HCT116 (cell line): ENCODE measurements around the gene MEP1A. TPM values are rescaled to one million over a fixed set of nuclear protein-coding genes. Genes with fewer than 3 reads are reported as not detected.

ENCODE experiments used
- ATAC-seq: fragments of 200-7000 bp; cut with Tn5 transposase; 2 replicates; pipeline ENCODE4 v1.9.1; 2020; ENCODE audit warnings: mild to moderate bottlenecking, moderate library complexity
- BruUV-seq: library from RNA; stranded (reverse); fragments of 400-500 nt; replicated peaks from 2 replicates; lab custom pipeline; 2021; lab: Mats Ljungman, UMichigan
- CTCF ChIA-PET: fragments of 300-600 bp; sonication (Branson Sonifier 250); formaldehyde crosslinking; loops from one replicate; lab custom pipeline; 2021; ENCODE audit warnings: antibody characterized with exemption; lab: Charles Lee
- POLR2A ChIA-PET: fragments of 300-600, 350-600 bp; sonication (Branson Sonifier 250); formaldehyde crosslinking; loops from one replicate; lab custom pipeline; 2021; ENCODE audit warnings: antibody characterized with exemption; lab: Charles Lee
- RAD21 ChIA-PET, 2 experiments: fragments of 300-600 bp; sonication (Branson Sonifier 250); formaldehyde crosslinking; loops; one replicate each; lab custom pipeline; 2023; ENCODE audit warnings: low total read pairs in 2 of 2; ENCODE audit not compliant: uncharacterized antibody in 2 of 2, unreplicated experiment in 2 of 2, low non-redundant PET in 1 of 2; lab: Charles Lee
- DNase-seq: peaks from one replicate; pipeline ENCODE4 v3.0.0-alpha.2; 2010; ENCODE audit warnings: low read depth, low spot score
- H2AFZ ChIP-seq: fragments of 200-600 bp; shearing (Covaris generic), sonication (generic); 2 replicates; pipeline ENCODE4 v1.6.1; 2017; ENCODE audit warnings: low read depth, mixed run types, mixed read lengths, antibody characterized with exemption, low read length; ENCODE audit not compliant: poor library complexity, severe bottlenecking
- H3K27ac ChIP-seq: 2 replicates; pipeline ENCODE4 v1.5.1; 2012; ENCODE audit warnings: low read depth, low read length
- H3K27me3 ChIP-seq: fragments of 200-600 bp; sonication (generic); 2 replicates; pipeline ENCODE4 v1.6.1; 2016; ENCODE audit warnings: mixed run types, low read length, mixed read lengths; ENCODE audit not compliant: insufficient read depth
- H3K36me3 ChIP-seq, 2 experiments: fragments of 200-500 bp in 1 of 2; fragments of 200-600 bp in 1 of 2; sonication (Bioruptor generic) in 1 of 2; sonication (generic) in 1 of 2; 2 replicates each; pipeline versions ENCODE4 v1.5.1 to v1.6.1; 2014 to 2016; ENCODE audit warnings: low read length in 2 of 2, inconsistent platforms in 1 of 2, mixed read lengths in 1 of 2, mixed run types in 1 of 2; ENCODE audit not compliant: insufficient read depth in 2 of 2, control insufficient read depth in 1 of 2
- H3K4me1 ChIP-seq, 2 experiments: fragments of 200-600 bp in 1 of 2; sonication (generic) in 1 of 2; 2 replicates each; pipeline versions ENCODE4 v1.5.1 to v1.6.1; 2012 to 2017; ENCODE audit warnings: low read length in 2 of 2, inconsistent platforms in 1 of 2, mild to moderate bottlenecking in 1 of 2, mixed read lengths in 1 of 2, mixed run types in 1 of 2, moderate library complexity in 1 of 2; ENCODE audit not compliant: insufficient read depth in 2 of 2, control insufficient read depth in 1 of 2
- H3K4me2 ChIP-seq: fragments of 200-600 bp; sonication (generic); 2 replicates; pipeline ENCODE4 v1.6.1; 2017; ENCODE audit warnings: mixed run types, low read length, mixed read lengths
- H3K4me3 ChIP-seq, 2 experiments: fragments of 200-600 bp in 1 of 2; sonication (generic) in 1 of 2; replicated peaks in 1 of 2; 2 replicates each; pipeline ENCODE4 v1.5.1; 2011 to 2016; ENCODE audit warnings: low read length in 2 of 2, control low read depth in 1 of 2, low read depth in 1 of 2, mild to moderate bottlenecking in 1 of 2, mixed read lengths in 1 of 2, mixed run types in 1 of 2
- H3K79me2 ChIP-seq: fragments of 200-600 bp; sonication (generic); 2 replicates; pipeline ENCODE4 v1.6.1; 2017; ENCODE audit warnings: mild to moderate bottlenecking, mixed run types, low read length, moderate library complexity, mixed read lengths; ENCODE audit not compliant: insufficient read depth
- H3K9ac ChIP-seq: fragments of 200-600 bp; sonication (generic); 2 replicates; pipeline ENCODE4 v1.6.1; 2016; ENCODE audit warnings: low read length, mixed read lengths
- H3K9me2 ChIP-seq: fragments of 200-600 bp; sonication (generic), shearing (Covaris generic); 2 replicates; pipeline ENCODE4 v1.6.1; 2017; ENCODE audit warnings: mixed run types, mild to moderate bottlenecking, moderate library complexity; ENCODE audit not compliant: insufficient read depth
- H3K9me3 ChIP-seq, 2 experiments: fragments of 200-500 bp in 1 of 2; fragments of 200-600 bp in 1 of 2; sonication (Bioruptor generic) in 1 of 2; sonication (generic) in 1 of 2; 2 replicates each; pipeline ENCODE4 v1.6.1; 2014 to 2017; ENCODE audit warnings: low read length in 2 of 2, mixed read lengths in 2 of 2, inconsistent platforms in 1 of 2, low read depth in 1 of 2, mild to moderate bottlenecking in 1 of 2, mixed run types in 1 of 2, moderate library complexity in 1 of 2; ENCODE audit not compliant: control insufficient read depth in 1 of 2, insufficient read depth in 1 of 2
- H4K20me1 ChIP-seq: fragments of 200-600 bp; sonication (generic), shearing (Covaris generic); 2 replicates; pipeline ENCODE4 v1.6.1; 2017; ENCODE audit warnings: mixed run types, mild to moderate bottlenecking, moderate library complexity; ENCODE audit not compliant: insufficient read depth
- EZH2phosphoT487 ChIP-seq: fragments of 200-600 bp; IDR thresholded peaks from 2 replicates; pipeline ENCODE4 v1.6.1; 2018; ENCODE audit warnings: antibody characterized with exemption, borderline replicate concordance
- JUND ChIP-seq: IDR thresholded peaks from 2 replicates; pipeline ENCODE4 v1.6.1; 2012
- MAX ChIP-seq: IDR thresholded peaks from 2 replicates; pipeline ENCODE4 v1.6.1; 2012
- REST ChIP-seq: IDR thresholded peaks from 2 replicates; pipeline ENCODE4 v1.6.1; 2012; ENCODE audit warnings: low read depth
- SIN3A ChIP-seq: IDR thresholded peaks from 2 replicates; pipeline ENCODE4 v1.6.1; 2012; ENCODE audit warnings: low read depth
- SP1 ChIP-seq: IDR thresholded peaks from 2 replicates; pipeline ENCODE4 v1.6.1; 2012; ENCODE audit warnings: low read depth
- TCF7L2 ChIP-seq: IDR thresholded peaks from 2 replicates; pipeline ENCODE4 v1.7.0; 2011; ENCODE audit warnings: borderline replicate concordance, inconsistent platforms; ENCODE audit not compliant: insufficient read depth, insufficient read length; ENCODE audit errors: extremely low read depth
- ZFX ChIP-seq: fragments of 450-650 bp; IDR thresholded peaks from 2 replicates; pipeline ENCODE4 v1.6.1; 2017
- ZNF274 ChIP-seq: fragments of 200-500 bp; sonication (Bioruptor generic); IDR thresholded peaks from 2 replicates; pipeline ENCODE4 v1.6.1; 2014; ENCODE audit warnings: mild to moderate bottlenecking, low read depth, low read length, inconsistent platforms
- intact Hi-C: fragments of 100-400 bp; cut with micrococcal nuclease; formaldehyde crosslinking; loops from 2 replicates; pipeline ENCODE4 v1.10.0; 2022
- total RNA-seq: library from RNA; stranded (reverse); gene quantifications from one replicate; pipeline ENCODE4 v1.2.1, GENCODE V29; 2021; ENCODE audit not compliant: unreplicated experiment
- TF ChIP-seq, protein P1 (sequence below), 3 experiments: fragments of 200-600 bp in 1 of 3; sonication (generic) in 1 of 3; IDR thresholded peaks in 2 of 3; conservative IDR thresholded peaks in 1 of 3; 2 replicates each; pipeline ENCODE4 v1.5.1; 2012 to 2017; ENCODE audit warnings: low read depth in 2 of 3, low read length in 2 of 3, antibody characterized with exemption in 1 of 3, borderline replicate concordance in 1 of 3, control low read depth in 1 of 3, mild to moderate bottlenecking in 1 of 3, mixed read lengths in 1 of 3, mixed run types in 1 of 3, moderate library complexity in 1 of 3; ENCODE audit not compliant: insufficient read depth in 1 of 3
- TF ChIP-seq, protein P2 (sequence below): IDR thresholded peaks from 2 replicates; pipeline ENCODE4 v1.6.1; 2012

MEP1A gene
- total RNA-seq, 1 experiment from 2014 or later = not detected

DNA sequence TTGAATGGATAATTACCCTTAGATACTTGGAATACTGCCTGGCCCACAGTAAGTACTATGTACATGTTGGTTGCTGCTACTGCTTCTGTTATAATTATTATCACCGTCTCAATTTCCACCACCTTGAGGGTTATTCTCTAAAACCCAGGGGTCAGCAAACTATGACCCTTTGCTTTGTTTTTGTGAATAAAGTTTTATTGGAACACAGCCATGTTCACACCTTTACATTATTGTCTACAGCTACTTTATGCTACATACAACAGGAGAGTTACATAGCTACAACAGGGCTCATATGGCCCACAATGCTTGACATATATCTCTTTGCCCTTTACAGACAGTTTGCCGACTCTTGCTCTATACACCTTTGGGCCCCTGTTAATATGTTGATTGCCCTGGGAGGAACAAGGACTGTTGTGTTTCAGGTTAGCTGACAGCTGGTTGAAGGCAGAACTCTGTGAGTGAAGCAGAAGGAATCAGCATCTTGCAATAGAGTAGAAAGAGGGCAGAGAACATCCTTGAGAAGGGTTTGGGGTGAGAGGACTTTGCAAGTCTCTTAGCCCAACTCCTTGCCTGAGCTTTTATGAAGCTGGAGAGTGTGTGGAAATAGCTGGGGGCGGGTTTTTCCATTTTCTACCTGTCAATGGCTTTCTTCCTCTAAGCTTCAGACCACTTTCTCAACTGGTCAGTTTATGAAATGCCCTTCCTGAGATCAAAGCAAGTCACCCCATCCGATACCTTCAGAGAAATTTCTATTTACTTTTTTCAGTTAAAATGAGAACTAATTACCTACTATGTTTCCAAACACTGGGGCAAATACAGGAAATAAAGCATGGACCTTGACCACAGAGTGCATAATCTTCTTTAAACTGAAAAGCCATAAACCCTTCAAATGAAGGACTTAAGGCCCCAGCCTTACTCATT lies 3.5 kb upstream of the MEP1A start:
- RAD21 ChIA-PET = no interaction called here
- H3K79me2 ChIP-seq = no peaks in the 10 kb centered on the region
- no peak for TF ChIP-seq REST
- no peak for TF ChIP-seq EZH2phosphoT487
- TF ChIP-seq SIN3A = no peak
- TF ChIP-seq, protein P1, sequence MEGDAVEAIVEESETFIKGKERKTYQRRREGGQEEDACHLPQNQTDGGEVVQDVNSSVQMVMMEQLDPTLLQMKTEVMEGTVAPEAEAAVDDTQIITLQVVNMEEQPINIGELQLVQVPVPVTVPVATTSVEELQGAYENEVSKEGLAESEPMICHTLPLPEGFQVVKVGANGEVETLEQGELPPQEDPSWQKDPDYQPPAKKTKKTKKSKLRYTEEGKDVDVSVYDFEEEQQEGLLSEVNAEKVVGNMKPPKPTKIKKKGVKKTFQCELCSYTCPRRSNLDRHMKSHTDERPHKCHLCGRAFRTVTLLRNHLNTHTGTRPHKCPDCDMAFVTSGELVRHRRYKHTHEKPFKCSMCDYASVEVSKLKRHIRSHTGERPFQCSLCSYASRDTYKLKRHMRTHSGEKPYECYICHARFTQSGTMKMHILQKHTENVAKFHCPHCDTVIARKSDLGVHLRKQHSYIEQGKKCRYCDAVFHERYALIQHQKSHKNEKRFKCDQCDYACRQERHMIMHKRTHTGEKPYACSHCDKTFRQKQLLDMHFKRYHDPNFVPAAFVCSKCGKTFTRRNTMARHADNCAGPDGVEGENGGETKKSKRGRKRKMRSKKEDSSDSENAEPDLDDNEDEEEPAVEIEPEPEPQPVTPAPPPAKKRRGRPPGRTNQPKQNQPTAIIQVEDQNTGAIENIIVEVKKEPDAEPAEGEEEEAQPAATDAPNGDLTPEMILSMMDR (IDR thresholded peaks at IDR 0.05 in 2 of 3, conservative IDR thresholded peaks at IDR 0.05 in 1 of 3; ENCODE audit: borderline replicate concordance in 1 of 3, insufficient read depth in 1 of 3, low read depth in 2 of 3, low read length in 2 of 3) = no peak
- no peak for TF ChIP-seq JUND
- no peak for TF ChIP-seq ZNF274
- no peak for TF ChIP-seq MAX
- no peak for TF ChIP-seq TCF7L2
- TF ChIP-seq SP1 = no peak
- no peak for TF ChIP-seq ZFX
- TF ChIP-seq, protein P2, sequence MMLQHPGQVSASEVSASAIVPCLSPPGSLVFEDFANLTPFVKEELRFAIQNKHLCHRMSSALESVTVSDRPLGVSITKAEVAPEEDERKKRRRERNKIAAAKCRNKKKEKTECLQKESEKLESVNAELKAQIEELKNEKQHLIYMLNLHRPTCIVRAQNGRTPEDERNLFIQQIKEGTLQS = no peak
- DNase-seq (no peak), ATAC-seq (no peak)
- no peaks in the 10 kb centered on the region for H4K20me1 ChIP-seq
- no peaks in the 10 kb centered on the region for H3K27me3 ChIP-seq
- CTCF ChIA-PET = no interaction called here
- POLR2A ChIA-PET = no interaction called here
- no peak overlapping the region for H2AFZ ChIP-seq
- no peaks in the 10 kb centered on the region for H3K9me2 ChIP-seq
- no peak overlapping the region for H3K4me2 ChIP-seq
- intact Hi-C loops = no loop called here
- H3K9me3 ChIP-seq = no peaks in the 10 kb centered on the region
- H3K9ac ChIP-seq = no peak overlapping the region
- H3K27ac ChIP-seq = no peak overlapping the region
- H3K4me1 ChIP-seq = no peaks in the 10 kb centered on the region
- no peak overlapping the region for H3K4me3 ChIP-seq
- no peaks in the 10 kb centered on the region for H3K36me3 ChIP-seq
- BruUV-seq = no TSS peak
